Stimulated activated CD8-positive, alpha-beta memory T cell treated with anti-CD3 and anti-CD28 coated beads, Interleukin-7, amount 100 ng/mL, for 48 hours (primary cell): ENCODE measurements around the gene CLSTN2.

Source experiments
- DNase-seq, 2 donors: peaks; one replicate each; pipeline ENCODE4 v3.0.0-alpha.2; 2020; ENCODE audit warnings: low read depth in 1 of 2; ENCODE audit errors: extremely low read depth in 1 of 2

CLSTN2 gene

DNA sequence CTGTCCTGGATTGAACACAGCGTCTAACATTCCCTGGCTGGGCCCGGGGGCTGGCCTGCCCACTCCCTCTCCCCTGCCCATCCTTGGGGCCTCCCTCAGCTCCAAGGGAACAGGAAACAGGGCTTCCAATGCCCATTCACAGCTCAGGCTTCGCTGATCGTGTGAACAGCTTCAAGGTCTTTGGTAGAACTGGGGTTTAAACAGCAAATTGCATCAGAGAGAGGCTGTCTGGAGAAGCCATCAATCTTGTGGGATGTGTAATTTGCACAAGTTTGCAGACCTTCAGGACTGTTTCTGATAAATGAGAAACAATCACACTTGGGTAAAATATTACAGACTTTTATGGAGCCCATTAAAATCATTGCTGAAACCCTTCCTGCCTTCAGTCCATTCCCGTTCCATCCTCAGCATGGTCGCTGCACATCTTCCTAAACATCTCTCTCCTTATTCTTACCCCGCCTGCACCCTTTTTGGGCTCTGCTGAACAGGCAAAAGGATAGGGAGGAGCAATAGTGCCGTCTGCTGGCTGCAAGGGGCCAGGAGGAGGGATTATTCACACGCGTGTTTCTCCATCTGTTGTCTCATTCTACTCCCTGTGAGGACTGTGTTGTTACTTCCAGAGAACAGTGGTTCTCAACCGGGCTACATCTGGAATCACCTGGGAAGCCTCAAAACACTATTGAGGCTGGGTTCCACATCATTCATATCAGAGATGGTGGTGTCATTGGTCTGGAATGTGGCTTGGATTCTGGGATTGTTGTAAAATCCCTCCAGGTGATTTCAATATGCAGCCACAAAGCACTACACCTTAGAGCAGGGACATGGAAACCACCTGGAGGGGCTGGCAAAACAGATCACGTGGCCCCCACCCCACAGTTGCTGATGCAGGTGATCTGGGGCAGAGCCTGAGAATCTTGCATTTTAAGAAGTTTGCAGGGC is 116.3 kb downstream of the CLSTN2 start:
- DNase-seq: no peak

GRCh38 chr3:140052771-140053702 is 118.1 kb downstream of the CLSTN2 start:
- no peak for DNase-seq

- no peak for DNase-seq
These were observed 118.8 kb downstream of the CLSTN2 start for GRCh38 chr3:140053794-140054193.

DNA sequence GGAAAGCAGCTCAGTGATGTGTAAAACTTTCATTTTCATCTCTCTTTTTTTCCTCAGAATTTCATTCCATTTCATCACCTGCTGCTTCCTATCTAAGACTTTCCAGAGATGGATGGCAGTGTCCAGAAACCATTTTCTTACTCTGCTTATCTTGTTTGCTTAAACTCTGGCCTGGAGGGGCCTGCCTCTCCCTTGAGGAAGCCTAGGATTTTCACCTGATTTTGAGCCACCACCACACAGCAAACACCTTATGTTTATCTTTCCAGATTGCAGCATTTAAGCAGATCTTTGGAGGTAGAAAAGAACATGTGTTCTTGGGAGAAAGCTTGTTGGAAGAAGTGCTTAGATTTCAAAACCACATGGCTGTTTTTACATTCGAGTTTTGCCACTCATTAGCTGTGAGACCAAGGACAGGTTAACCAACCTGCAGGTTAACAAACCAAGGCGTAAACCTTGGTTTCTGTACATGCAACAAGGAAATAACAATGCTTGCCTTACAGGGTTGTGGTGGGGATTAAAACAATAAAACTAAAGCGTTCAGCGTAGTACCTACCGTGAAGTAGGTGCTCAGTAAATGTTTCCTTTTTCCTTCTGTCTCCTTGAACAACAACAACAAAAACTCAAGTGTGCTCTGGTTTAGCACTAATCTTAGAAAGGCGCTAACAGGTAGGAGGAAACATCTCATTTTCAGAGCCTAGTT is 120.3 kb downstream of the CLSTN2 start:
- DNase-seq: no peak

DNA sequence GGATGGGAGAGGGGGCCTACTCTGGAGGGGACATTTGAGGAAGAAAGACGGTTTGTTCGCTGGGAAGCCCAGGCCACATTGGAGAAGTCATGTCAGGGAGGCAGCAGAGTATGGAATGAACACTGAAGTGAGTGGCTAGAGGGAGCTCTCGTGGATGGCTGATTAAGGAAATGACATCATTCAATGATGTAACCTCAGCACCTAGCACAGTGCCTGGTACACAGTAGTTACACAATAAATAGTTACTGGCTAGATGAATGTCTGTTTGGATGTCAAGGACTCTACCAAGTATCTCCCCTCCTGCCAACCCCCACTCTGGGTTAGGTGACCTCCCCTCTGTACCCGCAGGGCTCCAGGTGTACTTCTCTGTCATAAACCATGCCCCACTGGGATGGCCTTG is 121.1 kb downstream of the CLSTN2 start:
- DNase-seq: no peak

DNA sequence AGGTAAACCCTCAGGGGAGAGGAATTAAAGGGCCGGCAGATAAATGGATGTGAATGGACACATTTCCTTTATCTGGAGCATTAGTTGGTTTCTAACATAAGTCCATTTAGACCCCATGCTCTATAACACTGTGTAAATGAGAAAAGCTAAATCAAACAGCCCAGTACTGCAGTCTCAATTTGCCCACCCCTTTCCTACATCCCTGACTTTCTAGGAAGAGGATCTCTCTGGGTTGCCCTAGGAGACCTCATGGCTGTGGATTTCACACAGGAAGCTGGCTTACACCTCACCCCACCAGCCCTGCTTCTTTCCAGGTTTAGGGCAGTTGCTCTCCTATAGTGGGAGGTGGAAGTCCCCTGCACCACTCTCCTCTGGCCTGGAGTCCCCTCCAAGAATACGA is 126.2 kb downstream of the CLSTN2 start:
- DNase-seq: no peak

GRCh38 chr3:140062461-140062860 is 127.5 kb downstream of the CLSTN2 start:
- DNase-seq: no peak

DNA sequence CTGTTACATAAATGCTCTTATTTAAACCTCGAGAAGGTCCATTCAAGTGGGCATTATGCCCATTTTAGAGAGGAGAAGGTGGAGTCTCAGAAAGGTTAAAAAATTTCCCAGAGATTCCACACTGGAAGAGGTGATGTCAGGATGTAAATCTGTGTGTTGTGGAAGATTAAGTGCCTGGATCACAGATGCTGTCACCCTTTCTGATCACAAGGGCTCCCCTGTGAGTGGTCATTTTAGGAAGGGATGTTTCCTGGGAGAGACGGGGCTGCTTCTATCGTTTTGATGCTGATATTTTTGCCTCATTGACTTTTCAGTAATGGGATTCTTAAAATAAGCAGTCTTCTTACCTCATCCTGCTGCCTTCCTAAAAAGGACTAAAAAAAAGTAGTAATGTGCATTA is 132.5 kb downstream of the CLSTN2 start:
- DNase-seq: no peak

- no peak for DNase-seq
These were observed 133.6 kb downstream of the CLSTN2 start for GRCh38 chr3:140068494-140069017.

DNA sequence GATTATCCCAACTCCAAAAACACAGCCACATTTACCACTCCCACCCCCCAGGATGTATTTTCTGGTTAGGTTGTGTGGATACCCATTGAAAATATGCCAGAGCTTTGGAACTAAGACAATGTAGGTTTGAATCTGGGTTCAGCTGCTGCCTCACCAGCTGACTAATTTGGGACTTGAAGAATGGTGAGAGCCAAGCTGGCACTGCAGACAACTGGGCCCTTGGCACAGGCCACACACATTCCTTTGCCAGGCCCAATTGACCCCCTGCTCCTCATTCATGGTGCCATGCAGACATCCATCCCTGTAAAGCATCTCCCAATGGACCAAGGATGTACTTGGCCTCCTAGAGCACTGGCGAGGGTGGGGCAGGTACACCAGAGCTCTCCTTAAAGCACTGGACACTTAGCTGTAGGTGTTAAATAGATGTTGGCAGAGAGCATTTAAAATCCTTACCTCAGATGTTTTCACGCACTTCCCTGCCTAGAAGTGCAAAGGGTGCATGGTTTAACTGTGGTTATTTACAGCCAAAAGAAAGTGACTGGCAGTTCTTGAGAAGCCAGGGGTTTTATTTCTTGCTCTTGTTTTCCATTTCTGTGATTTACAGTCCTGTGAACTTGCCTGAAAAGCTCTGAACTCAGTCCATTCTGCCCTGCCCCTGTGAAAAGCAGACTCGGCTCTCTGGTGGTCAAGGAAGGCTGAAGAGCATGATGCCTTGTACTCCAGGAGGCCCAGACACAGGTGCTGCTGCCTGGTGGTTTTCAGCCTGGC is 138.5 kb downstream of the CLSTN2 start:
- no peak for DNase-seq

DNA sequence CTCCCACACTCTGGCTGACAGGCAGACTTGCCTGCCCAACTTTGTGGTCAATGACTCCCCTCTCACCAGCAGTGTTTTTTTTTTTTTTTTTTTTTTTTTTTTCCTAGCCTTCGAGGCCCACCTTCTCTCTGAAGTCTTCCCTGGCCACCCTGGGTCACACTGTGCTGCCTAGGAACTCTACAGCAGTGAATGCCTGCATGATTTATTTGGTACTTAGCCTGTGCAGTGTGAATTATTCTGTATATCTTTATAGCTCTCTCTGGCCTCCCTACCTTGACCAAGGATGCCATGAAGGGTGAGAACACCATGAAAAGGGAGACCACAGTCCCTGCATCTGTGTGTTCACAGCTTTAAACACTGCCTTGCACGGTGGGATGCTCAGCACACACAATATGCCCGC is 141.6 kb downstream of the CLSTN2 start:
- no peak for DNase-seq

DNA sequence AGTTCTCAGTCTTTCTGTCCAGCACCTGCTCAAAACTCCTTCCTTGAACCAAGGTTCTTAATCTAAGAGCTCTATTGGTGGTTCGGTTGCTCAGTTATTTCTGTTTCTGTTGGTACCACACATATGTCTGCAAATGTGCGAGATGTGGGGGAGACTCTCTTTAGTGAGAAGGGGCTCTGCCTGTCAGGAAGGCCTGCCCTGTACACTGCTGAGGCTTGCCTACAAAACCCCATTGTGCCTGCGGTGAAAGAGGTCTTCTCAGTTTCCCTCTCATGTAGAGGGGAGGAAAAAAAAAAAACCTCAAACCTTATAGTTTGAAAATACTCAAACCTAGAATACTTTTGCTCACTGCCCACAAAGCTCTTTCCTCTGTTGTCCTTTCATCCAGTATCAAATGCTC is 142.4 kb downstream of the CLSTN2 start:
- no peak for DNase-seq

DNA sequence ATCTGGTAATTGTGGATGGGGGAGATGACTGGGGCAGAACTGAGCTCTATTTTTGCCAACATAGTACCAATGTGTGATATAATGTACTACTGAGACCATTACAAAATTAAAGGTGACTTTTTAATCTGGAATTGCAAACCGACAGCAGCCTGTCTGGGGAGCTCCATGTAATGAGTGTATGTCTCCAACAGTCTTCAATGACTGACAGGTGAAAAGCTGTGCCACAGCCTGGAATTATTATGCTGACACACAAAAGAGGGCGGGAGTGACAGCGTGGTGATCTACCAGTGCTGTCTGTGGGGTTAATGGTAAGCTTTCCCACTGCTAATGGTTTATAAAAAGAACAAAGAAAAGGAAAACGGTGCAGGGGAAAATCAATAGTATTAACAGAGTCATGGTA is 143.4 kb downstream of the CLSTN2 start:
- no peak for DNase-seq

- no peak for DNase-seq
These were observed 144.0 kb downstream of the CLSTN2 start for GRCh38 chr3:140078940-140079339.

GRCh38 chr3:140081887-140082286 is 146.9 kb downstream of the CLSTN2 start:
- DNase-seq: no peak

DNA sequence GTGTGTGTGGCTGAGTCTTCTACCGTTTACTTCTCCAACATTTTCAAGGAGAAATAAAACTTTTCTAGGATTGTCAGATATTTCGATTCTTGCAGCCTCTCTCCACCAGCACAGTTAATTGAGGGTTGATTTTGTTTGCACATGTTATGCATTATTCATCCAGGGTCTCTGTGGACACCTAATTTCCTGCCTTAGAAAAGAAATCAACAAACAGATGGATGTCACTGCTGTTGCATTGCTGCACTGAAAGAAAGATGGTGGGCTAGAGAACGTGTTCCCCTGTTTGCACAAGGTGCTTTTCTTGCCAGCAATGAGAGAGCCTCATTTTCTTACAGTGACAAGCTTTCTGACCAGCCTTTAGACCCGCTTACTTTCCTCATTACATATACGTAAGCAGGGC is 150.0 kb downstream of the CLSTN2 start:
- no peak for DNase-seq

DNA sequence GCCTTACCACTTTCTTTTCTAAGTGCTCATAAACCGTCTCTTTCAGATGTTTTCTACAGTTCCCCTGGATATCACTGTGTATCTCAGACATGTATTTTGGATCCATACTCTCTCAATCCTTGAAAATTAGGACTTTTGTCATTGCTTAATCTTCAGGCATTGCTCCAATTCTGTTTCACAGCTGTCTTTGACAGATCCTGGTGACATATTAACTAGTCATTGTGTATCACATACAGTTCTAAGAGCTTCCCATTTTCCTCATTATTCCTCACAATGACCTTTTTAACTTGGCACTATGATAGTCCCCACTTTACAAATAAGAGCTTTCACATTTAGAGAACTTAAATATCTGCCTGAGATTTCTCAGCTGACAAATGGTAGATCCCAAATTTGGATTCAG is 151.7 kb downstream of the CLSTN2 start:
- DNase-seq: no peak

GRCh38 chr3:140088058-140088457 is 153.1 kb downstream of the CLSTN2 start:
- no peak for DNase-seq

- DNase-seq: no peak
These were observed 153.5 kb downstream of the CLSTN2 start for GRCh38 chr3:140088513-140088912.

- DNase-seq: no peak
These were observed 154.6 kb downstream of the CLSTN2 start for GRCh38 chr3:140089403-140090072.
